H1 (cell line): ENCODE measurements around the gene DTL. TPM values are rescaled to one million over a fixed set of nuclear protein-coding genes. Genes with fewer than 3 reads are reported as not detected.
A peak's percentile ranks its signal among the peaks of the same experiment; 100 is the strongest.

Source experiments
- CTCF ChIA-PET: fragments of 300-600 bp; sonication (Branson Sonifier 250); formaldehyde crosslinking; loops from one replicate; lab custom pipeline; 2021; ENCODE audit not compliant: partially characterized antibody; lab: Charles Lee
- POLR2A ChIA-PET: fragments of 300-600 bp; sonication (Branson Sonifier 250); formaldehyde crosslinking; loops from one replicate; lab custom pipeline; 2021; ENCODE audit warnings: inconsistent platforms; ENCODE audit not compliant: partially characterized antibody; lab: Charles Lee
- DNase-seq, 2 experiments: peaks; one replicate each; pipeline versions ENCODE4 v3.0.0 to v3.0.0-alpha.2; 2010 to 2022; ENCODE audit warnings: low spot score in 2 of 2, low read depth in 1 of 2, mixed read lengths in 1 of 2
- FAIRE-seq: peaks from 2 replicates; lab custom pipeline; 2011; peaks lifted over from hg19 to GRCh38; lab: Jason Lieb, UNC
- H2AFZ ChIP-seq: 2 replicates; pipeline ENCODE4 v1.8.1; 2012; ENCODE audit warnings: low read length, inconsistent platforms
- H2AK5ac ChIP-seq: 2 replicates; pipeline ENCODE4 v1.6.1; 2013; ENCODE audit warnings: low read depth, low read length
- H2BK120ac ChIP-seq: replicated peaks from 2 replicates; pipeline ENCODE3; 2013; ENCODE audit warnings: low read depth, low read length, inconsistent platforms
- H2BK12ac ChIP-seq: 2 replicates; pipeline ENCODE4 v1.6.1; 2013; ENCODE audit warnings: low read depth, low read length
- H2BK15ac ChIP-seq: 2 replicates; pipeline ENCODE4 v1.6.1; 2013; ENCODE audit warnings: low read length
- H2BK20ac ChIP-seq: 2 replicates; pipeline ENCODE4 v1.6.1; 2013; ENCODE audit warnings: low read length
- H2BK5ac ChIP-seq: 2 replicates; pipeline ENCODE4 v1.6.1; 2013; ENCODE audit warnings: low read depth, low read length
- H3K14ac ChIP-seq: 2 replicates; pipeline ENCODE4 v1.6.1; 2013; ENCODE audit warnings: inconsistent platforms; ENCODE audit not compliant: insufficient read length
- H3K18ac ChIP-seq: 2 replicates; pipeline ENCODE4 v1.6.1; 2013; ENCODE audit warnings: low read length; ENCODE audit errors: extremely low read depth
- H3K23ac ChIP-seq: 2 replicates; pipeline ENCODE4 v1.6.1; 2013; ENCODE audit warnings: inconsistent platforms; ENCODE audit not compliant: insufficient read length
- H3K23me2 ChIP-seq: 2 replicates; pipeline ENCODE4 v1.6.1; 2013; ENCODE audit warnings: low read depth, low read length
- H3K27ac ChIP-seq: 2 replicates; pipeline ENCODE4 v1.6.1; 2011; ENCODE audit warnings: low read depth, low read length, inconsistent platforms
- H3K27me3 ChIP-seq, 4 experiments: replicated peaks in 1 of 4; 1 replicate in 1 of 4; 2 replicates in 3 of 4; pipeline versions ENCODE4 v1.6.1 to v1.8.1; 2011 to 2013; ENCODE audit warnings: low read length in 3 of 4, mild to moderate bottlenecking in 3 of 4, inconsistent platforms in 2 of 4, mixed read lengths in 2 of 4, moderate library complexity in 1 of 4; ENCODE audit not compliant: control insufficient read depth in 3 of 4, insufficient read depth in 3 of 4; ENCODE audit errors: extremely low read depth in 1 of 4
- H3K36me3 ChIP-seq, 4 experiments: 2 replicates each; pipeline versions ENCODE4 v1.6.1 to v1.8.1; 2011 to 2013; ENCODE audit warnings: mild to moderate bottlenecking in 4 of 4, low read length in 3 of 4, moderate library complexity in 2 of 4, control low read depth in 1 of 4, inconsistent platforms in 1 of 4; ENCODE audit not compliant: insufficient read depth in 4 of 4, control insufficient read depth in 2 of 4
- H3K4ac ChIP-seq: replicated peaks from 2 replicates; pipeline ENCODE3; 2013; ENCODE audit warnings: low read length, low read depth, mixed read lengths, inconsistent platforms; ENCODE audit not compliant: insufficient read length
- H3K4me1 ChIP-seq, 4 experiments: replicated peaks in 1 of 4; 1 replicate in 1 of 4; 2 replicates in 3 of 4; pipeline versions ENCODE4 v1.6.1 to v1.8.1; 2011 to 2013; ENCODE audit warnings: low read length in 3 of 4, inconsistent platforms in 2 of 4, mixed read lengths in 1 of 4; ENCODE audit not compliant: insufficient read depth in 4 of 4, control insufficient read depth in 3 of 4
- H3K4me2 ChIP-seq, 2 experiments: 2 replicates each; pipeline versions ENCODE4 v1.6.1 to v1.8.1; 2011 to 2013; ENCODE audit warnings: low read depth in 2 of 2, low read length in 2 of 2, control low read depth in 1 of 2, inconsistent platforms in 1 of 2, mild to moderate bottlenecking in 1 of 2; ENCODE audit not compliant: insufficient read depth in 1 of 2
- H3K4me3 ChIP-seq, 4 experiments: fragments of 200-600, 300-600 bp in 1 of 4; sonication (generic), shearing (Covaris generic), sonication (Bioruptor Twin) in 1 of 4; 2 replicates each; pipeline versions ENCODE4 v1.5.1 to v1.8.1; 2011 to 2016; ENCODE audit warnings: low read length in 4 of 4, low read depth in 3 of 4, control low read depth in 2 of 4, inconsistent platforms in 2 of 4, mild to moderate bottlenecking in 2 of 4, mixed read lengths in 1 of 4, moderate library complexity in 1 of 4; ENCODE audit not compliant: insufficient read depth in 2 of 4; ENCODE audit errors: extremely low read depth in 1 of 4
- H3K56ac ChIP-seq: replicated peaks from 2 replicates; pipeline ENCODE3; 2013; ENCODE audit warnings: low read depth, mild to moderate bottlenecking, mixed read lengths, low read length, inconsistent platforms; ENCODE audit not compliant: insufficient read length
- H3K79me1 ChIP-seq: 2 replicates; pipeline ENCODE4 v1.6.1; 2013; ENCODE audit warnings: low read depth, low read length, control low read depth
- H3K79me2 ChIP-seq, 2 experiments: 2 replicates each; pipeline versions ENCODE4 v1.6.1 to v1.8.1; 2012 to 2013; ENCODE audit warnings: low read length in 2 of 2, mild to moderate bottlenecking in 2 of 2, inconsistent platforms in 1 of 2; ENCODE audit not compliant: insufficient read depth in 2 of 2, control insufficient read depth in 1 of 2
- H3K9ac ChIP-seq, 4 experiments: replicated peaks in 1 of 4; 1 replicate in 1 of 4; 2 replicates in 3 of 4; pipeline versions ENCODE4 v1.6.1 to v1.8.1; 2011 to 2013; ENCODE audit warnings: low read depth in 3 of 4, low read length in 3 of 4, control low read depth in 2 of 4, mild to moderate bottlenecking in 2 of 4, moderate library complexity in 2 of 4, inconsistent platforms in 1 of 4; ENCODE audit errors: extremely low read depth in 1 of 4
- H3K9me3 ChIP-seq, 2 experiments: 2 replicates each; pipeline versions ENCODE4 v1.6.1 to v1.8.1; 2012 to 2013; ENCODE audit warnings: mild to moderate bottlenecking in 2 of 2, moderate library complexity in 2 of 2, control low read depth in 1 of 2, inconsistent platforms in 1 of 2, low read depth in 1 of 2, low read length in 1 of 2, mixed read lengths in 1 of 2; ENCODE audit not compliant: insufficient read depth in 2 of 2
- H4K20me1 ChIP-seq, 2 experiments: replicated peaks in 1 of 2; 2 replicates each; pipeline versions ENCODE3 to v1.8.1; 2011 to 2013; ENCODE audit warnings: inconsistent platforms in 2 of 2, low read length in 2 of 2, mild to moderate bottlenecking in 1 of 2; ENCODE audit not compliant: insufficient read depth in 2 of 2, control insufficient read depth in 1 of 2
- H4K5ac ChIP-seq: 2 replicates; pipeline ENCODE4 v1.6.1; 2013; ENCODE audit warnings: low read length, low read depth, mixed read lengths, inconsistent platforms; ENCODE audit not compliant: insufficient read length
- H4K8ac ChIP-seq: 2 replicates; pipeline ENCODE4 v1.8.0; 2013; ENCODE audit warnings: mild to moderate bottlenecking, moderate library complexity, low read length, inconsistent platforms; ENCODE audit not compliant: insufficient read depth; ENCODE audit errors: extremely low read depth
- H4K91ac ChIP-seq: replicated peaks from 2 replicates; pipeline ENCODE3; 2013; ENCODE audit warnings: low read length, mixed read lengths, inconsistent platforms; ENCODE audit not compliant: insufficient read length
- TEAD4 ChIP-seq: IDR thresholded peaks from 2 replicates; pipeline ENCODE4 v1.6.1; 2012; ENCODE audit warnings: low read depth, low read length, inconsistent platforms, mixed read lengths
- WGBS, 2 experiments: shearing (Covaris generic) in 1 of 2; methylation state at CpG; one replicate each; pipeline versions ENCODE4 v1.1.6 to v1.1.7; 2013 to 2015; ENCODE audit warnings: low lambda C conversion rate in 2 of 2, mixed read lengths in 2 of 2, inconsistent platforms in 1 of 2, low coverage in 1 of 2, missing lambda C conversion rate in 1 of 2; ENCODE audit not compliant: insufficient replicate concordance in 2 of 2, insufficient coverage in 1 of 2, insufficient read length in 1 of 2; ENCODE audit errors: extremely low coverage in 1 of 2, missing lambda C conversion rate in 1 of 2; 5-methylcytosine and 5-hydroxymethylcytosine counted together
- polyA plus RNA-seq, 7 experiments: library from polyadenylated mRNA; depleted of rRNA in 3 of 7; stranded (reverse) in 5 of 7; unstranded in 2 of 7; fragments of >200 nt in 5 of 7; fragments of 200-250 nt in 2 of 7; gene quantifications; 1 replicate in 5 of 7; 2 replicates in 1 of 7; 4 replicates in 1 of 7; pipeline versions ENCODE4 v1.2.1 to v1.2.3, GENCODE V29; 2011 to 2013; ENCODE audit warnings: missing spikeins in 2 of 7, mixed read lengths in 2 of 7
- total RNA-seq: library from RNA; stranded (reverse); fragmentation: NEBNext Ultra II Directional; extraction: Animal tissue kit (Norgen Biotek cat#: 25700); gene quantifications from 2 replicates; pipeline ENCODE4 v1.2.1, GENCODE V29; 2021
- TF ChIP-seq, protein P1 (sequence below), 3 experiments: IDR thresholded peaks; 1 replicate in 2 of 3; 2 replicates in 1 of 3; pipeline versions ENCODE4 v1.5.1 to v1.6.1; 2011; ENCODE audit warnings: low read length in 3 of 3, mild to moderate bottlenecking in 3 of 3, inconsistent platforms in 2 of 3, low read depth in 1 of 3, moderate library complexity in 1 of 3; ENCODE audit not compliant: insufficient read depth in 1 of 3; ENCODE audit errors: control extremely low read depth in 1 of 3

The DTL gene
- total and polyA plus RNA-seq, 2 of the 8 experiments (the other 6 are each of a cell fraction or from before 2014, with no cell fraction given) = 36.0 to 46.9 TPM

DNA sequence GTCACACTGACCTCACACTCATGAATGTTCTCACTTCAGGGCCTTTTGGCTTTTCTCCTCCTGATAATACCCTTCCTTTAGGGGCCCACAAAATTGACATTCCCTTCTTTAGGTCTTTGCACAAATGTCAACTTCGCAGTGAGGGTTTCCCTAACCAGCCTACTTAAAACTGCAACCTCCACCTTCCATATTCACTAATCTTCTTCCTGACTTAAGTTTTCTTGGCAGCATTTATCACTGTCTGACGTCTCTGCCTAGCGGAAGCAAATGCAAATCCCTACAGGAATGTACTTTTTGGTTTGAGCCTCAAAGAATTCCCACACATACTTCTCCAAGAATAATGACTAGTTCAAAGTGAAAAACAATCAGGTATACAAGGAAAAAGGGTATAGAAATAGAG is 33.0 kb upstream of the DTL start:
- Histone ChIP-seq H2BK20ac (no peak overlapping the region), H3K23ac (no peak overlapping the region), H3K9me3 (no peaks in the 10 kb centered on the region), H3K27ac (no peak overlapping the region), H3K18ac (no peak overlapping the region), H3K14ac (no peak overlapping the region), H2BK5ac (no peak overlapping the region), H2AFZ (no peak overlapping the region), H3K4ac (no peak overlapping the region), H3K27me3 (no peaks in the 10 kb centered on the region), H3K79me1 (no peaks in the 10 kb centered on the region), H3K79me2 (no peaks in the 10 kb centered on the region), H3K4me2 (no peak overlapping the region; a peak in 1 of 4 replicates), H3K23me2 (no peaks in the 10 kb centered on the region), H2BK120ac (no peak overlapping the region), H2BK15ac (no peak overlapping the region), H4K20me1 (no peaks in the 10 kb centered on the region), H3K4me1 (no peaks in the 10 kb centered on the region), H4K5ac (no peak overlapping the region), H3K36me3 (peaks cover 0 to 11% (median 7%) of the 10 kb centered on the region in 4 experiments; a peak in 6 of 8 replicates), H3K9ac (no peak overlapping the region), H3K4me3 (no peak overlapping the region), H4K8ac (no peak overlapping the region), H3K56ac (no peak overlapping the region), H2BK12ac (no peak overlapping the region), H2AK5ac (no peak overlapping the region), H4K91ac (no peak overlapping the region)
- 77% methylated on average over 3 of the region's 3 CpGs; no CpG with 5 or more reads in 1 of the 2 experiments for WGBS, 2 experiments
- ChIA-PET POLR2A (no interaction called here), CTCF (interaction anchor here (0.7 to 1.3 kb wide), 2 partner anchors 10 to 11 kb away, joined by 3 to 6 read pairs; no protein-coding TSS in a partner anchor)
- TF ChIP-seq TEAD4 = 0 out of 2 replicates have a peak, but pooled peaks have one; percentile 7
- TF ChIP-seq, protein P1, sequence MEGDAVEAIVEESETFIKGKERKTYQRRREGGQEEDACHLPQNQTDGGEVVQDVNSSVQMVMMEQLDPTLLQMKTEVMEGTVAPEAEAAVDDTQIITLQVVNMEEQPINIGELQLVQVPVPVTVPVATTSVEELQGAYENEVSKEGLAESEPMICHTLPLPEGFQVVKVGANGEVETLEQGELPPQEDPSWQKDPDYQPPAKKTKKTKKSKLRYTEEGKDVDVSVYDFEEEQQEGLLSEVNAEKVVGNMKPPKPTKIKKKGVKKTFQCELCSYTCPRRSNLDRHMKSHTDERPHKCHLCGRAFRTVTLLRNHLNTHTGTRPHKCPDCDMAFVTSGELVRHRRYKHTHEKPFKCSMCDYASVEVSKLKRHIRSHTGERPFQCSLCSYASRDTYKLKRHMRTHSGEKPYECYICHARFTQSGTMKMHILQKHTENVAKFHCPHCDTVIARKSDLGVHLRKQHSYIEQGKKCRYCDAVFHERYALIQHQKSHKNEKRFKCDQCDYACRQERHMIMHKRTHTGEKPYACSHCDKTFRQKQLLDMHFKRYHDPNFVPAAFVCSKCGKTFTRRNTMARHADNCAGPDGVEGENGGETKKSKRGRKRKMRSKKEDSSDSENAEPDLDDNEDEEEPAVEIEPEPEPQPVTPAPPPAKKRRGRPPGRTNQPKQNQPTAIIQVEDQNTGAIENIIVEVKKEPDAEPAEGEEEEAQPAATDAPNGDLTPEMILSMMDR (IDR thresholded peaks at IDR 0.05; ENCODE audit: control extremely low read depth in 1 of 3, insufficient read depth in 1 of 3, low read depth in 1 of 3, low read length in 3 of 3) = no peak
- DNase-seq (no peak), FAIRE-seq (no peak)
